GM12878 (cell line): ENCODE data around the gene SKAP1. TPM values are rescaled to one million over a fixed set of nuclear protein-coding genes. Genes with fewer than 3 reads are reported as not detected.
A peak's percentile ranks its signal among the peaks of the same experiment; 100 is the strongest.

Source experiments
- ATAC-seq: fragments of 200-7000 bp; cut with Tn5 transposase; 3 replicates; pipeline ENCODE4 v1.9.1; 2020; ENCODE audit warnings: mild to moderate bottlenecking, moderate library complexity
- BruUV-seq: library from RNA; stranded (reverse); fragments of 400-500 nt; replicated peaks from 2 replicates; lab custom pipeline; 2021; lab: Mats Ljungman, UMichigan
- CTCF ChIA-PET: fragments of 300-600 bp; sonication (Branson Sonifier 250); formaldehyde crosslinking; extraction: SDS; loops from one replicate; lab custom pipeline; 2021; ENCODE audit warnings: inconsistent platforms; lab: Yijun Ruan, JAX
- POLR2A ChIA-PET: fragments of 350-600 bp; formaldehyde crosslinking; extraction: SDS; loops from one replicate; lab custom pipeline; 2021; ENCODE audit warnings: inconsistent platforms; lab: Charles Lee
- RAD21 ChIA-PET: fragments of 300-600 bp; sonication (Branson Sonifier 250); formaldehyde crosslinking; loops from one replicate; lab custom pipeline; 2023; ENCODE audit warnings: antibody characterized with exemption; ENCODE audit not compliant: unreplicated experiment; lab: Charles Lee
- SMC1A ChIA-PET: fragments of 300-600 bp; sonication (Branson Sonifier 250); formaldehyde crosslinking; loops from one replicate; lab custom pipeline; 2023; ENCODE audit not compliant: unreplicated experiment, uncharacterized antibody; lab: Charles Lee
- DNase-seq: peaks from one replicate; pipeline ENCODE4 v3.0.0-alpha.2; 2011; ENCODE audit warnings: low read depth, low spot score
- FAIRE-seq: peaks from 3 replicates; lab custom pipeline; 2011; peaks lifted over from hg19 to GRCh38; lab: Jason Lieb, UNC
- H2AFZ ChIP-seq: 2 replicates; pipeline ENCODE4 v1.6.0; 2011; ENCODE audit warnings: low read depth, low read length, control low read depth; ENCODE audit not compliant: control insufficient read depth
- H3K27ac ChIP-seq: 2 replicates; pipeline ENCODE4 v1.5.1; 2011; ENCODE audit warnings: control low read depth; ENCODE audit not compliant: control insufficient read depth, insufficient read depth
- H3K27me3 ChIP-seq, 2 experiments: replicated peaks in 1 of 2; 2 replicates each; pipeline versions ENCODE4 v1.6.0 to v1.6.1; 2011; ENCODE audit warnings: low read length in 1 of 2; ENCODE audit not compliant: control insufficient read depth in 2 of 2, insufficient read depth in 2 of 2
- H3K36me3 ChIP-seq, 2 experiments: 2 replicates each; pipeline ENCODE4 v1.5.1; 2011; ENCODE audit warnings: low read length in 1 of 2; ENCODE audit not compliant: control insufficient read depth in 2 of 2, insufficient read depth in 2 of 2
- H3K4me1 ChIP-seq: 2 replicates; pipeline ENCODE4 v1.6.1; 2011; ENCODE audit warnings: mild to moderate bottlenecking, low read length, moderate library complexity, mixed read lengths; ENCODE audit not compliant: control insufficient read depth, insufficient read depth
- H3K4me2 ChIP-seq: 2 replicates; pipeline ENCODE4 v1.6.0; 2011; ENCODE audit warnings: control low read depth; ENCODE audit not compliant: control insufficient read depth, insufficient read depth
- H3K4me3 ChIP-seq: fragments of 200-600 bp; sonication (generic); 2 replicates; pipeline ENCODE4 v1.5.1; 2016
- H3K79me2 ChIP-seq: 2 replicates; pipeline ENCODE4 v1.6.0; 2011; ENCODE audit warnings: low read length; ENCODE audit not compliant: control insufficient read depth, insufficient read depth
- H3K9ac ChIP-seq: 2 replicates; pipeline ENCODE4 v1.8.0; 2011; ENCODE audit warnings: low read length, control low read depth, mixed read lengths; ENCODE audit not compliant: control insufficient read depth, insufficient read depth
- H3K9me3 ChIP-seq: replicated peaks from 3 replicates; pipeline ENCODE4 v1.5.1; 2011; ENCODE audit warnings: mild to moderate bottlenecking, low read length; ENCODE audit not compliant: control insufficient read depth, insufficient read depth
- H4K20me1 ChIP-seq: 2 replicates; pipeline ENCODE4 v1.6.0; 2011; ENCODE audit not compliant: control insufficient read depth, insufficient read depth
- CHD2 ChIP-seq: IDR thresholded peaks from 2 replicates; pipeline ENCODE4 v1.6.1; 2011; ENCODE audit warnings: low read depth, low read length, improper control_type of control experiment, borderline replicate concordance
- EED ChIP-seq: sonication (generic); IDR thresholded peaks from 2 replicates; pipeline ENCODE4 v1.6.1; 2016; ENCODE audit warnings: antibody characterized with exemption, low read depth
- GABPA ChIP-seq: IDR thresholded peaks from 2 replicates; pipeline ENCODE4 v1.6.1; 2014; ENCODE audit warnings: antibody characterized with exemption, low read depth, mild to moderate bottlenecking, inconsistent platforms
- JUND ChIP-seq: IDR thresholded peaks from 2 replicates; pipeline ENCODE4 v1.6.1; 2012; ENCODE audit warnings: low read depth, mild to moderate bottlenecking, low read length, improper control_type of control experiment, moderate library complexity
- NBN ChIP-seq: fragments of 450-650 bp; IDR thresholded peaks from 2 replicates; pipeline ENCODE4 v1.6.1; 2016
- RELA ChIP-seq: fragments of 450-650 bp; IDR thresholded peaks from 2 replicates; pipeline ENCODE4 v1.8.0; 2014; ENCODE audit warnings: borderline replicate concordance; ENCODE audit not compliant: partially characterized antibody
- SMARCA5 ChIP-seq: fragments of 450-650 bp; IDR thresholded peaks from 2 replicates; pipeline ENCODE4 v1.6.1; 2017; ENCODE audit warnings: mild to moderate bottlenecking
- SUPT20H ChIP-seq: IDR thresholded peaks from 2 replicates; pipeline ENCODE4 v1.6.1; 2011; ENCODE audit warnings: low read depth, mild to moderate bottlenecking, low read length, moderate library complexity, borderline replicate concordance; ENCODE audit not compliant: control insufficient read depth
- ZNF622 ChIP-seq: fragments of 450-650 bp; IDR thresholded peaks from 2 replicates; pipeline ENCODE4 v1.6.1; 2017; ENCODE audit warnings: mild to moderate bottlenecking, inconsistent platforms
- WGBS: methylation state at CpG from one replicate; pipeline ENCODE4 v1.1.6; 2016; ENCODE audit warnings: low lambda C conversion rate; ENCODE audit not compliant: insufficient replicate concordance, insufficient coverage; ENCODE audit errors: missing lambda C conversion rate; 5-methylcytosine and 5-hydroxymethylcytosine counted together
- in situ Hi-C: fragments of 300-500 bp; cut with MboI; formaldehyde crosslinking; loops from 9 replicates; pipeline ENCODE4 v1.14.3; 2018; ENCODE audit warnings: mixed read lengths
- intact Hi-C: fragments of 100-400 bp; cut with micrococcal nuclease; formaldehyde crosslinking; loops from one replicate; pipeline ENCODE4 v1.14.2; 2022; ENCODE audit not compliant: unreplicated experiment
- polyA plus RNA-seq, 11 experiments: library from polyadenylated mRNA; depleted of rRNA in 4 of 11; unstranded in 6 of 11; stranded (reverse) in 5 of 11; fragments of >200 nt; fragmentation: Nextera tagmentation in 4 of 11; fragmentation: Illumina TruSeq in 1 of 11; extraction: Ambion mirVana in 4 of 11; extraction: Trizol in 1 of 11; gene quantifications; 1 replicate in 1 of 11; 2 replicates in 10 of 11; pipeline versions ENCODE4 v1.2.1 to v1.2.3, GENCODE V29; 2011 to 2016; ENCODE audit warnings: inconsistent platforms in 2 of 11, missing spikeins in 2 of 11, low read depth in 1 of 11
- total RNA-seq, 4 experiments: library from RNA; depleted of rRNA in 3 of 4; stranded (reverse); fragments of >200 nt in 3 of 4; fragmentation: Illumina TruSeq in 1 of 4; extraction: Trizol in 1 of 4; gene quantifications; 2 replicates each; pipeline versions ENCODE4 v1.2.1 to v1.2.3, GENCODE V29; 2013 to 2021
- TF ChIP-seq, protein P1 (sequence below): fragments of 450-650 bp; IDR thresholded peaks from 2 replicates; pipeline ENCODE4 v1.6.1; 2016; ENCODE audit warnings: mild to moderate bottlenecking, moderate library complexity, borderline replicate concordance
- TF ChIP-seq, protein P2 (sequence below): fragments of 450-650 bp; IDR thresholded peaks from 2 replicates; pipeline ENCODE4 v1.6.1; 2017; ENCODE audit warnings: low read depth, mild to moderate bottlenecking, moderate library complexity
- TF ChIP-seq, protein P3 (sequence below): fragments of 450-650 bp; formaldehyde crosslinking; IDR thresholded peaks from 2 replicates; pipeline ENCODE4 v1.4.0; 2020; ENCODE audit warnings: mild to moderate bottlenecking, moderate library complexity
- TF ChIP-seq, protein P4 (sequence below): fragments of 450-650 bp; IDR thresholded peaks from 2 replicates; pipeline ENCODE4 v1.6.1; 2016; ENCODE audit warnings: mild to moderate bottlenecking

The SKAP1 gene
- total and polyA plus RNA-seq, 10 of the 15 experiments (the other 5 are each of a cell fraction or from before 2014, with no cell fraction given), result 17.1 to 97.6 (median 35.9) TPM

DNA sequence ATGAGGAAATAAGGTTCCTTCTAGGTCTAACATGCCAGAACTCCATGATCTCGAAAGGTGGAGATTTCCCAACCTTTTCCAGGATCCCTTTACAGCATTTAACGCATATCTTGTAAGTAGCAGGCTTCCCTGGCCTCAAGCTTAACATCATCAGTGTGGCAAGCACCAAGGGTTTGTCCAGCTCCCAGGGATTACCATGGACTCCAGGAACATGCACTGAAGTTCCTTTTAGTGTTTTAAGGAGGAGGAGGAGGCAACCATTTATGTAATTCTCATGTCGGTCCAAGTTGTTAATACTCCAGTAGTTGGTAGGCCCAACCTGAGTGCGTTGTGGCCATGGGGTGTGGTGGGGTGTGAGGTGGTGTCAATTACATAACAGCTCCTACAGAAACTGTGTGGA lies 11.8 kb upstream of the SKAP1 start:
- FAIRE-seq, result no peak
- H3K9ac ChIP-seq, result no peak overlapping the region
- no peak for ATAC-seq
- ChIA-PET SMC1A (interaction anchor here (0.6 to 8.8 kb wide), 17 partner anchors 11 to 394 kb away, joined by 3 to 120 read pairs (median 4); no protein-coding TSS in a partner anchor), CTCF (interaction anchor here (1.0 to 5.2 kb wide), 7 partner anchors 11 to 182 kb away, joined by 3 to 25 read pairs (median 8); partner anchors contain the start of gene HOXB5), RAD21 (interaction anchor here (0.6 to 6.0 kb wide), 7 partner anchors 10 to 108 kb away, joined by 3 to 47 read pairs (median 4); no protein-coding TSS in a partner anchor), POLR2A (interaction anchor here (0.8 to 4.2 kb wide), 9 partner anchors 9 to 42 kb away, joined by 3 to 31 read pairs (median 4); no protein-coding TSS in a partner anchor)
- no peaks in the 10 kb centered on the region for H4K20me1 ChIP-seq
- H3K4me1 ChIP-seq, result peaks cover 60% of the 10 kb centered on the region
- H3K27me3 ChIP-seq, result no peaks in the 10 kb centered on the region
- no peaks in the 10 kb centered on the region for H3K79me2 ChIP-seq
- peak overlapping the region; percentile 13 for H2AFZ ChIP-seq
- no peak overlapping the region; the same call in 1 of the 2 replicates for H3K4me3 ChIP-seq
- intact Hi-C loops (no loop called here), in situ Hi-C loops (no loop called here)
- no peak for DNase-seq
- WGBS, result 94% methylated on average over 4 of the region's 4 CpGs
- TF ChIP-seq GABPA (no peak), CHD2 (no peak), EED (no peak), RELA (no peak), SUPT20H (no peak), NBN (no peak), SMARCA5 (no peak), JUND (no peak), ZNF622 (no peak)
- TF ChIP-seq, protein P1, sequence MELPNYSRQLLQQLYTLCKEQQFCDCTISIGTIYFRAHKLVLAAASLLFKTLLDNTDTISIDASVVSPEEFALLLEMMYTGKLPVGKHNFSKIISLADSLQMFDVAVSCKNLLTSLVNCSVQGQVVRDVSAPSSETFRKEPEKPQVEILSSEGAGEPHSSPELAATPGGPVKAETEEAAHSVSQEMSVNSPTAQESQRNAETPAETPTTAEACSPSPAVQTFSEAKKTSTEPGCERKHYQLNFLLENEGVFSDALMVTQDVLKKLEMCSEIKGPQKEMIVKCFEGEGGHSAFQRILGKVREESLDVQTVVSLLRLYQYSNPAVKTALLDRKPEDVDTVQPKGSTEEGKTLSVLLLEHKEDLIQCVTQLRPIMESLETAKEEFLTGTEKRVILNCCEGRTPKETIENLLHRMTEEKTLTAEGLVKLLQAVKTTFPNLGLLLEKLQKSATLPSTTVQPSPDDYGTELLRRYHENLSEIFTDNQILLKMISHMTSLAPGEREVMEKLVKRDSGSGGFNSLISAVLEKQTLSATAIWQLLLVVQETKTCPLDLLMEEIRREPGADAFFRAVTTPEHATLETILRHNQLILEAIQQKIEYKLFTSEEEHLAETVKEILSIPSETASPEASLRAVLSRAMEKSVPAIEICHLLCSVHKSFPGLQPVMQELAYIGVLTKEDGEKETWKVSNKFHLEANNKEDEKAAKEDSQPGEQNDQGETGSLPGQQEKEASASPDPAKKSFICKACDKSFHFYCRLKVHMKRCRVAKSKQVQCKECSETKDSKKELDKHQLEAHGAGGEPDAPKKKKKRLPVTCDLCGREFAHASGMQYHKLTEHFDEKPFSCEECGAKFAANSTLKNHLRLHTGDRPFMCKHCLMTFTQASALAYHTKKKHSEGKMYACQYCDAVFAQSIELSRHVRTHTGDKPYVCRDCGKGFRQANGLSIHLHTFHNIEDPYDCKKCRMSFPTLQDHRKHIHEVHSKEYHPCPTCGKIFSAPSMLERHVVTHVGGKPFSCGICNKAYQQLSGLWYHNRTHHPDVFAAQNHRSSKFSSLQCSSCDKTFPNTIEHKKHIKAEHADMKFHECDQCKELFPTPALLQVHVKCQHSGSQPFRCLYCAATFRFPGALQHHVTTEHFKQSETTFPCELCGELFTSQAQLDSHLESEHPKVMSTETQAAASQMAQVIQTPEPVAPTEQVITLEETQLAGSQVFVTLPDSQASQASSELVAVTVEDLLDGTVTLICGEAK, result no peak
- TF ChIP-seq, protein P2, sequence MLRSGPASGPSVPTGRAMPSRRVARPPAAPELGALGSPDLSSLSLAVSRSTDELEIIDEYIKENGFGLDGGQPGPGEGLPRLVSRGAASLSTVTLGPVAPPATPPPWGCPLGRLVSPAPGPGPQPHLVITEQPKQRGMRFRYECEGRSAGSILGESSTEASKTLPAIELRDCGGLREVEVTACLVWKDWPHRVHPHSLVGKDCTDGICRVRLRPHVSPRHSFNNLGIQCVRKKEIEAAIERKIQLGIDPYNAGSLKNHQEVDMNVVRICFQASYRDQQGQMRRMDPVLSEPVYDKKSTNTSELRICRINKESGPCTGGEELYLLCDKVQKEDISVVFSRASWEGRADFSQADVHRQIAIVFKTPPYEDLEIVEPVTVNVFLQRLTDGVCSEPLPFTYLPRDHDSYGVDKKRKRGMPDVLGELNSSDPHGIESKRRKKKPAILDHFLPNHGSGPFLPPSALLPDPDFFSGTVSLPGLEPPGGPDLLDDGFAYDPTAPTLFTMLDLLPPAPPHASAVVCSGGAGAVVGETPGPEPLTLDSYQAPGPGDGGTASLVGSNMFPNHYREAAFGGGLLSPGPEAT, result no peak
- TF ChIP-seq, protein P3, sequence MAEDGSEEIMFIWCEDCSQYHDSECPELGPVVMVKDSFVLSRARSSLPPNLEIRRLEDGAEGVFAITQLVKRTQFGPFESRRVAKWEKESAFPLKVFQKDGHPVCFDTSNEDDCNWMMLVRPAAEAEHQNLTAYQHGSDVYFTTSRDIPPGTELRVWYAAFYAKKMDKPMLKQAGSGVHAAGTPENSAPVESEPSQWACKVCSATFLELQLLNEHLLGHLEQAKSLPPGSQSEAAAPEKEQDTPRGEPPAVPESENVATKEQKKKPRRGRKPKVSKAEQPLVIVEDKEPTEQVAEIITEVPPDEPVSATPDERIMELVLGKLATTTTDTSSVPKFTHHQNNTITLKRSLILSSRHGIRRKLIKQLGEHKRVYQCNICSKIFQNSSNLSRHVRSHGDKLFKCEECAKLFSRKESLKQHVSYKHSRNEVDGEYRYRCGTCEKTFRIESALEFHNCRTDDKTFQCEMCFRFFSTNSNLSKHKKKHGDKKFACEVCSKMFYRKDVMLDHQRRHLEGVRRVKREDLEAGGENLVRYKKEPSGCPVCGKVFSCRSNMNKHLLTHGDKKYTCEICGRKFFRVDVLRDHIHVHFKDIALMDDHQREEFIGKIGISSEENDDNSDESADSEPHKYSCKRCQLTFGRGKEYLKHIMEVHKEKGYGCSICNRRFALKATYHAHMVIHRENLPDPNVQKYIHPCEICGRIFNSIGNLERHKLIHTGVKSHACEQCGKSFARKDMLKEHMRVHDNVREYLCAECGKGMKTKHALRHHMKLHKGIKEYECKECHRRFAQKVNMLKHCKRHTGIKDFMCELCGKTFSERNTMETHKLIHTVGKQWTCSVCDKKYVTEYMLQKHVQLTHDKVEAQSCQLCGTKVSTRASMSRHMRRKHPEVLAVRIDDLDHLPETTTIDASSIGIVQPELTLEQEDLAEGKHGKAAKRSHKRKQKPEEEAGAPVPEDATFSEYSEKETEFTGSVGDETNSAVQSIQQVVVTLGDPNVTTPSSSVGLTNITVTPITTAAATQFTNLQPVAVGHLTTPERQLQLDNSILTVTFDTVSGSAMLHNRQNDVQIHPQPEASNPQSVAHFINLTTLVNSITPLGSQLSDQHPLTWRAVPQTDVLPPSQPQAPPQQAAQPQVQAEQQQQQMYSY, result 0 out of 2 replicates have a peak, but pooled peaks have one; percentile 4
- TF ChIP-seq, protein P4, sequence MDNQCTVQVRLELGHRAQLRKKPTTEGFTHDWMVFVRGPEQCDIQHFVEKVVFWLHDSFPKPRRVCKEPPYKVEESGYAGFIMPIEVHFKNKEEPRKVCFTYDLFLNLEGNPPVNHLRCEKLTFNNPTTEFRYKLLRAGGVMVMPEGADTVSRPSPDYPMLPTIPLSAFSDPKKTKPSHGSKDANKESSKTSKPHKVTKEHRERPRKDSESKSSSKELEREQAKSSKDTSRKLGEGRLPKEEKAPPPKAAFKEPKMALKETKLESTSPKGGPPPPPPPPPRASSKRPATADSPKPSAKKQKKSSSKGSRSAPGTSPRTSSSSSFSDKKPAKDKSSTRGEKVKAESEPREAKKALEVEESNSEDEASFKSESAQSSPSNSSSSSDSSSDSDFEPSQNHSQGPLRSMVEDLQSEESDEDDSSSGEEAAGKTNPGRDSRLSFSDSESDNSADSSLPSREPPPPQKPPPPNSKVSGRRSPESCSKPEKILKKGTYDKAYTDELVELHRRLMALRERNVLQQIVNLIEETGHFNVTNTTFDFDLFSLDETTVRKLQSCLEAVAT, result peak; percentile 41; the same call in 1 of the 2 replicates
- TF ChIP-seq, all 136 proteins: peak for 2
- TSS peak; percentile 94 for BruUV-seq
- peak overlapping the region; percentile 94 for H3K27ac ChIP-seq
- no peaks in the 10 kb centered on the region; the same call in 2 of the 3 replicates for H3K9me3 ChIP-seq
- H3K4me2 ChIP-seq, result peak overlapping the region; percentile 43
- no peaks in the 10 kb centered on the region for H3K36me3 ChIP-seq
